GM12865 (cell line): ENCODE results near the gene RUSC2.
"Not testable (repeated sequence)": the region's sequence is repeated elsewhere in the genome, so short reads cannot be mapped to it uniquely, and the experiment has no call there.

Experiments
- DNase-seq: peaks from one replicate; pipeline ENCODE4 v3.0.0; 2010; ENCODE audit warnings: low read depth
- H3K4me3 ChIP-seq: 2 replicates; pipeline ENCODE4 v1.5.1; 2011; ENCODE audit warnings: mild to moderate bottlenecking, low read depth, low read length, control low read depth
- CTCF ChIP-seq: IDR thresholded peaks from 2 replicates; pipeline ENCODE4 v1.5.1; 2011; ENCODE audit warnings: low read length, control low read depth, low read depth, inconsistent platforms; ENCODE audit not compliant: insufficient read depth; ENCODE audit errors: missing control alignments

RUSC2 gene

GRCh38 chr9:35522187-35522586 lies 32.3 kb downstream of the RUSC2 start:
- no peak for TF ChIP-seq CTCF
- H3K4me3 ChIP-seq, result no peak overlapping the region
- no peak for DNase-seq

GRCh38 chr9:35522700-35523099 lies 32.8 kb downstream of the RUSC2 start:
- H3K4me3 ChIP-seq, result no peak overlapping the region
- no peak for DNase-seq
- TF ChIP-seq CTCF, result no peak

GRCh38 chr9:35523556-35523955 lies 33.6 kb downstream of the RUSC2 start:
- DNase-seq, H3K4me3 ChIP-seq: not testable (repeated sequence)

- DNase-seq, result no peak
- TF ChIP-seq CTCF, result no peak
- H3K4me3 ChIP-seq, result no peak overlapping the region
Measured at GRCh38 chr9:35526087-35526801, 36.3 kb downstream of the RUSC2 start.

- H3K4me3 ChIP-seq, result no peak overlapping the region
- TF ChIP-seq CTCF, result no peak
- no peak for DNase-seq
Measured at GRCh38 chr9:35529161-35529823, 39.4 kb downstream of the RUSC2 start.

GRCh38 chr9:35533398-35533797 lies 43.5 kb downstream of the RUSC2 start:
- DNase-seq, result no peak
- no peak for TF ChIP-seq CTCF
- H3K4me3 ChIP-seq, result no peak overlapping the region

- not testable (repeated sequence) for DNase-seq, H3K4me3 ChIP-seq
Measured at GRCh38 chr9:35534921-35535320, 45.0 kb downstream of the RUSC2 start.

- no peak for TF ChIP-seq CTCF
- no peak for DNase-seq
- H3K4me3 ChIP-seq, result no peak overlapping the region
Measured at GRCh38 chr9:35537913-35538312, 48.0 kb downstream of the RUSC2 start.
